ENCODE results near the gene GABARAPL1. TPM values are rescaled to one million over a fixed set of nuclear protein-coding genes. Genes with fewer than 3 reads are reported as not detected.

Gene GABARAPL1
- total and polyA plus RNA-seq, 10 of the 15 experiments (the other 5 are each of a cell fraction or from before 2014, with no cell fraction given), result 0.42 to 3.7 (median 1.4) TPM

DNA sequence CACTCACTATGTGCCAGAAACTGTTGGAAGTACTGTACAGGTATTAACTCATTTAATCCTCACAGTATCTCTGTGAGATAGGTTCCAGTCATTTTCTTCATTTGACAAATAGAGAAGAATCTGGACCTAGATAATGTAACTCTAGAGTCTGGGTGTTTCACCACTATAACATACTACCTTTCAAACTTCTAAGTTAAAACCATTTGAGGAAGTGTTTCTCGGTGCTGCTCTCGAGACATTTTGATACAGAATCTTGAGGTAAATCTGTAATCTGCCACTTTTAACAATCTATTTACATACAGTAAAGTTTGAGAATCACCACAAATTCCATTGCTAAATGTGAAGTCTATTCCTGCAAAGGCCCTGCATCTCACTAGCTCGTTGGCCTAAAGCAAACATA, 49.6 kb upstream of the GABARAPL1 start:
- Histone ChIP-seq H3K27ac (ENCODE audit: control insufficient read depth, insufficient read depth) (no peak overlapping the region), H3K4me1 (ENCODE audit: control insufficient read depth, insufficient read depth, low read length) (peaks cover 7% of the 10 kb centered on the region; the same call in 1 of the 2 replicates), H3K9ac (ENCODE audit: control insufficient read depth, insufficient read depth, low read length) (no peak overlapping the region), H3K4me2 (ENCODE audit: control insufficient read depth, insufficient read depth) (no peak overlapping the region), H3K27me3 (replicated peaks in 1 of 2; ENCODE audit: control insufficient read depth in 2 of 2, insufficient read depth in 2 of 2, low read length in 1 of 2) (no peaks in the 10 kb centered on the region), H2AFZ (ENCODE audit: control insufficient read depth, low read depth, low read length) (no peak overlapping the region), H3K9me3 (replicated peaks; ENCODE audit: control insufficient read depth, insufficient read depth, low read length) (no peaks in the 10 kb centered on the region), H3K4me3 (no peak overlapping the region), H3K36me3 (ENCODE audit: control insufficient read depth in 2 of 2, insufficient read depth in 2 of 2, low read length in 1 of 2) (no peaks in the 10 kb centered on the region), H3K79me2 (ENCODE audit: control insufficient read depth, insufficient read depth, low read length) (no peaks in the 10 kb centered on the region), H4K20me1 (ENCODE audit: control insufficient read depth, insufficient read depth) (no peaks in the 10 kb centered on the region)
- ATAC-seq, result no peak
- ChIA-PET SMC1A (ENCODE audit: uncharacterized antibody, unreplicated experiment) (interaction anchor here (0.5 kb wide), 1 partner anchor 26 kb away, joined by 3 read pairs; no protein-coding TSS in a partner anchor), RAD21 (ENCODE audit: unreplicated experiment) (no interaction called here), POLR2A (no interaction called here), CTCF (interaction anchor here (0.7 kb wide), 1 partner anchor 20 kb away, joined by 3 read pairs; no protein-coding TSS in a partner anchor)
- FAIRE-seq, result peak; percentile 38
- in situ Hi-C loops (cut with MboI), result no loop called here
- no peak for DNase-seq (ENCODE audit: low read depth, low spot score)
- intact Hi-C loops (cut with micrococcal nuclease; ENCODE audit: unreplicated experiment), result no loop called here
- TF ChIP-seq, protein P1, sequence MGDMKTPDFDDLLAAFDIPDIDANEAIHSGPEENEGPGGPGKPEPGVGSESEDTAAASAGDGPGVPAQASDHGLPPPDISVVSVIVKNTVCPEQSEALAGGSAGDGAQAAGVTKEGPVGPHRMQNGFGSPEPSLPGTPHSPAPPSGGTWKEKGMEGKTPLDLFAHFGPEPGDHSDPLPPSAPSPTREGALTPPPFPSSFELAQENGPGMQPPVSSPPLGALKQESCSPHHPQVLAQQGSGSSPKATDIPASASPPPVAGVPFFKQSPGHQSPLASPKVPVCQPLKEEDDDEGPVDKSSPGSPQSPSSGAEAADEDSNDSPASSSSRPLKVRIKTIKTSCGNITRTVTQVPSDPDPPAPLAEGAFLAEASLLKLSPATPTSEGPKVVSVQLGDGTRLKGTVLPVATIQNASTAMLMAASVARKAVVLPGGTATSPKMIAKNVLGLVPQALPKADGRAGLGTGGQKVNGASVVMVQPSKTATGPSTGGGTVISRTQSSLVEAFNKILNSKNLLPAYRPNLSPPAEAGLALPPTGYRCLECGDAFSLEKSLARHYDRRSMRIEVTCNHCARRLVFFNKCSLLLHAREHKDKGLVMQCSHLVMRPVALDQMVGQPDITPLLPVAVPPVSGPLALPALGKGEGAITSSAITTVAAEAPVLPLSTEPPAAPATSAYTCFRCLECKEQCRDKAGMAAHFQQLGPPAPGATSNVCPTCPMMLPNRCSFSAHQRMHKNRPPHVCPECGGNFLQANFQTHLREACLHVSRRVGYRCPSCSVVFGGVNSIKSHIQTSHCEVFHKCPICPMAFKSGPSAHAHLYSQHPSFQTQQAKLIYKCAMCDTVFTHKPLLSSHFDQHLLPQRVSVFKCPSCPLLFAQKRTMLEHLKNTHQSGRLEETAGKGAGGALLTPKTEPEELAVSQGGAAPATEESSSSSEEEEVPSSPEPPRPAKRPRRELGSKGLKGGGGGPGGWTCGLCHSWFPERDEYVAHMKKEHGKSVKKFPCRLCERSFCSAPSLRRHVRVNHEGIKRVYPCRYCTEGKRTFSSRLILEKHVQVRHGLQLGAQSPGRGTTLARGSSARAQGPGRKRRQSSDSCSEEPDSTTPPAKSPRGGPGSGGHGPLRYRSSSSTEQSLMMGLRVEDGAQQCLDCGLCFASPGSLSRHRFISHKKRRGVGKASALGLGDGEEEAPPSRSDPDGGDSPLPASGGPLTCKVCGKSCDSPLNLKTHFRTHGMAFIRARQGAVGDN (IDR thresholded peaks at IDR 0.05), result no peak
- no peak for TF ChIP-seq SUPT20H (IDR thresholded peaks at IDR 0.05; ENCODE audit: borderline replicate concordance, control insufficient read depth, low read depth, low read length)
- peak; percentile 53 for TF ChIP-seq SPI1 (IDR thresholded peaks at IDR 0.05; ENCODE audit: borderline replicate concordance, insufficient read depth, low read depth, low read length)
- WGBS (ENCODE audit: insufficient coverage, insufficient replicate concordance, low lambda C conversion rate, missing lambda C conversion rate), result 0% methylated on average over 3 of the region's 3 CpGs
- no TSS peak for BruUV-seq (replicated peaks)

Data from GM12878 (cell line).